Effector memory CD4-positive, alpha-beta T cell (primary cell): ENCODE results near the gene FUT6.
"Not testable (repeated sequence)": the region's sequence is repeated elsewhere in the genome, so short reads cannot be mapped to it uniquely, and the experiment has no call there.

Experiments
- DNase-seq, 3 donors: peaks; one replicate each; pipeline ENCODE4 v3.0.0-alpha.2; 2020
- H3K27ac ChIP-seq: 2 replicates; pipeline ENCODE4 v1.7.0; 2013; ENCODE audit warnings: mild to moderate bottlenecking, low read length, moderate library complexity; ENCODE audit not compliant: insufficient read depth, poor library complexity, severe bottlenecking
- H3K27me3 ChIP-seq: replicated peaks from 2 replicates; pipeline ENCODE4 v1.7.0; 2013; ENCODE audit warnings: mild to moderate bottlenecking, low read length; ENCODE audit not compliant: insufficient read depth, control insufficient read depth, poor library complexity, severe bottlenecking
- H3K36me3 ChIP-seq: 2 replicates; pipeline ENCODE4 v1.7.0; 2013; ENCODE audit warnings: mild to moderate bottlenecking, low read length, moderate library complexity; ENCODE audit not compliant: control insufficient read depth, insufficient read depth
- H3K4me1 ChIP-seq: 2 replicates; pipeline ENCODE4 v1.7.0; 2013; ENCODE audit warnings: low read length, mild to moderate bottlenecking; ENCODE audit not compliant: control insufficient read depth, insufficient read depth, poor library complexity, severe bottlenecking
- H3K4me3 ChIP-seq: 2 replicates; pipeline ENCODE4 v1.7.0; 2013; ENCODE audit warnings: low read length, low read depth, mild to moderate bottlenecking; ENCODE audit not compliant: insufficient read depth, poor library complexity, severe bottlenecking
- H3K9me3 ChIP-seq: 2 replicates; pipeline ENCODE4 v1.7.0; 2013; ENCODE audit warnings: mild to moderate bottlenecking, low read length, moderate library complexity; ENCODE audit not compliant: control insufficient read depth

Gene FUT6

DNA sequence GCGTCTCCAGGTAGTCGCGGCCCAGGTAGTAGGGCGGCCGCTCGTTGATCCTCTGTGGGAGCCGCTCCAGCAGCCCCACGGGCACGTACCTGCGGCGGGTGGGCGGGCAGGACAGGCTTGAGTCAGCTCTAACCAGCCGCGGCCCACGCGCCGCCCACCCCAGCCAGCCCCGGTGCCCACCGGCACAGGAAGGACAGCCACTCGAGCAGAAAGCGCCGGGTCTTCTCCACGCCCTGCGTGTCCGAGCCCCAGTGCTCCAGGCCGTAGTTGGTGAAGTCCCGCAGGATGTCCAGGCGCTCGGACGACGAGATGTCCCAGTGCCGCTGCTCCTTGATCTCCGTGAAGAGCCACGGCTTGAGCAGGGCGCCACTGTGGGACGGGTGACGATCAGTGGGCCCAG is 54.1 kb downstream of the FUT6 start:
- DNase-seq, result no peak
- Histone ChIP-seq H3K27me3 (no peaks in the 10 kb centered on the region), H3K9me3 (no peaks in the 10 kb centered on the region), H3K27ac (no peak overlapping the region), H3K4me3 (no peak overlapping the region), H3K36me3 (peaks cover 59% of the 10 kb centered on the region), H3K4me1 (peaks cover 4% of the 10 kb centered on the region)

DNA sequence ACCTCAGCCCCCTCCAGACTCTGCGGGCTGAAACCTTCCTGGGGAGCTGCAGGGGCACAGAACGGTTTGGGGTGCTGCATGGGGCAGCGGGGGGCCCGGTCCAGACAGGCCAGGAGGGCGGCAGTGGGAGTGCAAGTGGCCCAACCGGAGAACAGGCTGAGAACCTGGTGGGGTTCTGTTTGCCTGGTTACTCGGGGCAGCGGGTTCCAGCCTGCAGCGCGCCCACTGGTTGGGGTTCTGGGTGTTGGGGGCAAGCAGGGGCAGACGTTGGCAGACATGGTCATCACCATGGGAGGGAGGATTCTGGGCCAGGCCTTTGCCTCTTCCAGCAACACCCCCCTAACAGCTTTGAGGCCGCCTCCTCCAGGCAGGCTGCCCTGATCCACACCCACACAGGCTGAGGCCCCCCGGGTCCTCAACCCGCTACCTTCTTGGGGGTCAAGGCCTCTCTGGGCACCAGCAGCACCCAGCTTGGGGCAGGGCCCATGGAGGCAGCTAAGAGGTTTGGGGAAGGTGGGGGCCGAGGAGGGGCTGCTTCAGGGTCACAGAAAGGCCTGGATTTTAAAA is 54.8 kb downstream of the FUT6 start, which contains the start of gene PRR22:
TSS of gene PRR22 (minus strand) at position 166 of the 567 bp plus-strand sequence. CDS start at position 80, 86 bp downstream.
- Histone ChIP-seq H3K4me1 (no peaks in the 10 kb centered on the region), H3K27me3 (no peaks in the 10 kb centered on the region), H3K36me3 (peaks cover 55% of the 10 kb centered on the region), H3K4me3 (no peak within 1 kb of the TSS), H3K27ac (no peak within 1 kb of the TSS), H3K9me3 (no peaks in the 10 kb centered on the region)
- no peak for DNase-seq

DNA sequence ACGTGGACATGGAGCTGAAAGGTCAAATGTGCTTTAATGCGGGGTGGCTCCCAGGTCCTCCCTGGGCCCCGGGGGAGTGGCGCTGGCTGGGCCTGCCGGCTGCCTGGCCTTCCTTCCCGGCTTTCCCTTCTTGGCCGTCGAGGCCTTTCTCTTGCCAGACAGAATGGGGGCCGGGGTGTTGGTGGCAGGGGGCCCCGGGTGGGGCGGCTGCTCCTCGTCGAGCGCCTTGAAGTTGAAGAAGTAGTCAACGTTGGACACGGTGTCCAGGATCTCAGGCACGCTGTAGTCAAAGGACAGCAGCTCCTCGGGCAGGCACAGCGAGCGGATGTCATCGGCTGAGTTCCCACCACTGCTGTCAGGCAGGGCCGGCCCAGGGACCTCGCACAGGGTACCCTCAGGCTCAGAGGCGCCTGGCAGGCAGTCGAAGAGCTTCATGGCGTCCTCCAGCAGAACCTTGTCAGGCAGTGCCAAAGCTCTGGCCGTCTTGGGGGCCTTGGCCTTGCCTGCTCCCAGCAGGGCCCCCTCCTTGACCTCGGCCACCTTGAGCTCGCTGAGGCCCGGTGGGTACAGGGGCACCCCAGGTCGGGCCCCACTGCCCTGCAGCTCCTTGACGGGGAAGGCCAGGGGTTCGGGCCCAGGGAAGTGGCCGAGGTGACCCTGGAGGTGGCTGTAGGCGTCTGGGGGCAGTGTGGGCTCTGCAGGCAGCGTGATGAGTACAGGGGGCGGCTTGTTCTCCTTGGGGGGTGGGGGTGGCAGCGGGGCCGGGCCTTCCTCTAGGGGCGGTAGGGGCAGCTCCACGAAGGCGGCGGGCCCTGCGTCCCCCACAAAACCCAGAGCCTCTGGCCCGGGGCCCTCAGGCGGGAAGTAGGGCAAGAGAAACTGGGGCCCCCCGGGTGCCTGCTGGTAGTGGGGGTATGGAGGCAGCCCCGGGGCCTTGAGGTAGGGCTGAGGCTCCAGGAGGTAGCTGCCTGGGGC is 56.3 kb downstream of the FUT6 start:
- no peak for DNase-seq
- Histone ChIP-seq H3K27me3 (no peaks in the 10 kb centered on the region), H3K36me3 (peaks cover 44% of the 10 kb centered on the region), H3K4me3 (no peak overlapping the region), H3K9me3 (no peaks in the 10 kb centered on the region), H3K27ac (no peak overlapping the region), H3K4me1 (no peaks in the 10 kb centered on the region)

DNA sequence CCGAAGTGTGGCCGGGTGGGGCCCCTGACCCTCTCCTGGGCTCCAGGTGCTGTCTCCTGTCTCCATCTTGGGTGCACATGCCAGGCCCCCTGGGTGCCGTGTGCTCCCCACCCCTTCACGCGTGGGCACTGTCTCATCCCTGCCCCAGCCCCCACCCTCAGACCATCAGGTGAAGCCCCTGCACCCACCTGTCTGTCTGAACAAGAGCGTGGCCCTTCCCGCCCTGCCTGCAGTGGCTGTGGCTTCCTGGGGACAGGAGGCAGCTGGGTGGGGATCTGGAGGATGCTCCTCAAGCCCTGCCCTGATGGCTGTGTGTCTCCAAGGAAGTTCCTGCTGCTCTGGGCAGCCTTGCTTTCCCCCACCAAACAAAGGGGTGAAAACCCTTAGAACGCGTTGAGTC is 57.2 kb downstream of the FUT6 start:
- no peak for DNase-seq
- no peaks in the 10 kb centered on the region for H3K27me3 ChIP-seq
- peaks cover 34% of the 10 kb centered on the region for H3K36me3 ChIP-seq
- H3K9me3 ChIP-seq, result no peaks in the 10 kb centered on the region
- no peaks in the 10 kb centered on the region for H3K4me1 ChIP-seq
- no peak overlapping the region for H3K27ac ChIP-seq
- H3K4me3 ChIP-seq, result no peak overlapping the region

DNA sequence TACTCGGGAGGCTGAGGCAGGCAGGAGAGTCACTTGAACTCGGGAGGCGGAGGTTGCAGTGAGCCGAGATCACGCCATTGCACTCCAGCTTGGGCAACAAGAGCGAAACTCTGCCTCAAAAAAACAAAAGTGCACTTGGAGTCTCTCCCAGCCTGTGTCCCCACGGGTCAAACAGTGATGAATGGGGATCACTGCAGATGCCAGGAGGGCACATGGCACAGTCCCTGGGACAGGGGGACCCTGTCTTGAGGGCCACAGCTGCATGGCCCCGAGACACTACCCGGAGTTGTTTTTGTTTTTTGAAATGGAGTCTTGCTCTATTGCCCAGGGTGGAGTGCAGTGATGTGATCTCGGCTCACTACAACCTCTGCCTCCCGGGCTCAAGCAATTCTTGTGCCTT is 58.6 kb downstream of the FUT6 start:
- not testable (repeated sequence) for H3K27me3 ChIP-seq, DNase-seq, H3K9me3 ChIP-seq, H3K4me1 ChIP-seq, H3K27ac ChIP-seq, H3K4me3 ChIP-seq
- peaks cover 20% of the 10 kb centered on the region for H3K36me3 ChIP-seq
